GM23248 (cell line): Measurements from ENCODE around the gene CEP290. TPM values are rescaled to one million over a fixed set of nuclear protein-coding genes. Genes with fewer than 3 reads are reported as not detected.
A peak's percentile ranks its signal among the peaks of the same experiment; 100 is the strongest.

Source experiments
- DNase-seq: peaks from one replicate; pipeline ENCODE4 v3.0.0-alpha.2; 2015
- H2AFZ ChIP-seq: fragments of 200-600 bp; sonication (generic); 2 replicates; pipeline ENCODE4 v1.6.1; 2016; ENCODE audit warnings: antibody characterized with exemption
- H3F3A ChIP-seq: fragments of 200-600 bp; sonication (generic); 2 replicates; pipeline ENCODE4 v1.6.1; 2016; ENCODE audit warnings: mild to moderate bottlenecking, antibody characterized with exemption, mixed run types; ENCODE audit not compliant: insufficient read depth
- H3K27ac ChIP-seq: fragments of 200-600 bp; sonication (generic); 2 replicates; pipeline ENCODE4 v1.5.1; 2016; ENCODE audit warnings: mild to moderate bottlenecking
- H3K27me3 ChIP-seq: fragments of 200-600 bp; sonication (generic); replicated peaks from 2 replicates; pipeline ENCODE4 v1.6.1; 2016; ENCODE audit warnings: mild to moderate bottlenecking; ENCODE audit not compliant: insufficient read depth
- H3K36me3 ChIP-seq: fragments of 200-600 bp; sonication (generic); 2 replicates; pipeline ENCODE4 v1.6.1; 2016; ENCODE audit warnings: low read depth, mild to moderate bottlenecking
- H3K4me1 ChIP-seq: fragments of 200-600 bp; sonication (generic); 2 replicates; pipeline ENCODE4 v1.6.1; 2016; ENCODE audit warnings: mild to moderate bottlenecking; ENCODE audit not compliant: insufficient read depth
- H3K4me2 ChIP-seq: fragments of 200-600 bp; sonication (generic); one replicate; pipeline ENCODE4 v1.6.1; 2016; ENCODE audit warnings: mild to moderate bottlenecking; ENCODE audit not compliant: unreplicated experiment
- H3K4me3 ChIP-seq: fragments of 200-600 bp; sonication (generic); 2 replicates; pipeline ENCODE4 v1.5.1; 2016; ENCODE audit warnings: mild to moderate bottlenecking
- H3K79me2 ChIP-seq: fragments of 200-600 bp; sonication (generic); 2 replicates; pipeline ENCODE4 v1.6.1; 2016; ENCODE audit warnings: mild to moderate bottlenecking; ENCODE audit not compliant: insufficient read depth
- H3K9ac ChIP-seq: fragments of 200-600 bp; sonication (generic); 2 replicates; pipeline ENCODE4 v1.6.1; 2016; ENCODE audit warnings: mild to moderate bottlenecking
- H3K9me2 ChIP-seq: fragments of 200-600 bp; sonication (generic); 2 replicates; pipeline ENCODE4 v1.6.1; 2016; ENCODE audit warnings: mixed run types, mild to moderate bottlenecking, moderate library complexity; ENCODE audit not compliant: insufficient read depth
- H3K9me3 ChIP-seq: fragments of 200-600 bp; sonication (generic); one replicate; pipeline ENCODE4 v1.6.1; 2017; ENCODE audit warnings: low read depth
- H4K20me1 ChIP-seq: fragments of 200-600 bp; sonication (generic); 2 replicates; pipeline ENCODE4 v1.6.0; 2016; ENCODE audit not compliant: insufficient read depth
- EZH2 ChIP-seq: fragments of 200-600 bp; sonication (generic); IDR thresholded peaks from 2 replicates; pipeline ENCODE4 v1.6.1; 2018; ENCODE audit warnings: antibody characterized with exemption, mild to moderate bottlenecking; ENCODE audit not compliant: insufficient read depth, poor library complexity, severe bottlenecking
- EZH2phosphoT487 ChIP-seq: fragments of 200-600 bp; sonication (generic); IDR thresholded peaks from 2 replicates; pipeline ENCODE4 v1.6.1; 2018; ENCODE audit warnings: antibody characterized with exemption, moderate library complexity, mild to moderate bottlenecking, low read depth; ENCODE audit not compliant: insufficient read depth
- WGBS, 2 experiments: methylation state at CpG; one replicate each; pipeline ENCODE4 v1.1.6; 2015 to 2017; ENCODE audit warnings: low lambda C conversion rate in 2 of 2, low coverage in 1 of 2; ENCODE audit errors: missing lambda C conversion rate in 2 of 2; 5-methylcytosine and 5-hydroxymethylcytosine counted together
- in situ Hi-C: fragments of 300-500 bp; cut with MboI; formaldehyde crosslinking; loops from 2 replicates; pipeline ENCODE4 v1.15.0; 2020
- polyA plus RNA-seq: library from polyadenylated mRNA; unstranded; fragments of >200 nt; fragmentation: Nextera tagmentation; extraction: Ambion mirVana; gene quantifications from 2 replicates; pipeline ENCODE4 v1.2.1, GENCODE V29; 2016
- total RNA-seq: library from RNA; depleted of rRNA; stranded (reverse); fragments of >200 nt; shearing (Covaris generic); gene quantifications from 2 replicates; pipeline ENCODE4 v1.2.3, GENCODE V29; 2014

CEP290 gene
- total and polyA plus RNA-seq, 2 experiments from 2014 or later = 6.4 to 14.2 TPM

- no peak for DNase-seq
- no peaks in the 10 kb centered on the region for H3K4me1 ChIP-seq
- H4K20me1 ChIP-seq = no peaks in the 10 kb centered on the region
- no peaks in the 10 kb centered on the region for H3K9me2 ChIP-seq
- TF ChIP-seq EZH2phosphoT487 = no peak
- no peak for TF ChIP-seq EZH2
- no peak overlapping the region for H3K9ac ChIP-seq
- peaks cover 18% of the 10 kb centered on the region for H3K36me3 ChIP-seq
- H3K4me3 ChIP-seq = no peak overlapping the region
- in situ Hi-C loops = no loop called here
- no peaks in the 10 kb centered on the region for H3F3A ChIP-seq
- no peaks in the 10 kb centered on the region for H3K27me3 ChIP-seq
- H2AFZ ChIP-seq = no peak overlapping the region
- no peak overlapping the region for H3K4me2 ChIP-seq
- no peaks in the 10 kb centered on the region for H3K9me3 ChIP-seq
- no peaks in the 10 kb centered on the region for H3K79me2 ChIP-seq
- WGBS, 2 experiments = 95 to 98% methylated on average over 6 of the region's 6 CpGs
- no peak overlapping the region for H3K27ac ChIP-seq
Observed at GRCh38 chr12:88179436-88180014, 37.6 kb upstream of the CEP290 start.

DNA sequence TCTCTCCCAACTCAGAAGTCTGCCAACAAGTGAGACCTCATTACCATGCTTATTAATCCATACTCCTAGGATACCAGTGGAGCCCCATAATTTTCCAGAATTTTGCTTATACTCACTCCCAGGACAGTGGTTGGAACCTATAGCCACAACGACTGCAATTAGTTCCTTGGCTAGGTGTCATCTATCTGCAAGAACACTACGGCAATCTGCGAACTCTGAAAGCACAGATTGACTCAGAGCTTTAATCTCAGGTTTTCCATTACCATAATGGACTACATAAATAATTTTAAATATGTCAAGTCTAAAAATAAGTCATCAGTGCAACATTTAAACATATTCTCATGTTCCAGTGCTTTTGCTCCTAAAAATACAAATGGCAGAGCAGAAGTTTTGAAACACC lies 33.7 kb upstream of the CEP290 start:
- Histone ChIP-seq H2AFZ (no peak overlapping the region), H3F3A (peaks cover 13% of the 10 kb centered on the region; the same call in 1 of the 2 replicates), H3K79me2 (no peaks in the 10 kb centered on the region), H3K4me2 (no peak overlapping the region), H3K4me1 (peaks cover 10% of the 10 kb centered on the region), H3K9me2 (no peaks in the 10 kb centered on the region), H3K4me3 (no peak overlapping the region), H3K9ac (no peak overlapping the region), H3K27me3 (no peaks in the 10 kb centered on the region), H3K36me3 (peaks cover 24% of the 10 kb centered on the region), H3K9me3 (no peaks in the 10 kb centered on the region), H3K27ac (no peak overlapping the region), H4K20me1 (no peaks in the 10 kb centered on the region)
- TF ChIP-seq EZH2 (no peak), EZH2phosphoT487 (no peak)
- WGBS, 2 experiments = 95 to 100% methylated on average over 3 of the region's 3 CpGs
- in situ Hi-C loops = no loop called here
- no peak for DNase-seq

DNA sequence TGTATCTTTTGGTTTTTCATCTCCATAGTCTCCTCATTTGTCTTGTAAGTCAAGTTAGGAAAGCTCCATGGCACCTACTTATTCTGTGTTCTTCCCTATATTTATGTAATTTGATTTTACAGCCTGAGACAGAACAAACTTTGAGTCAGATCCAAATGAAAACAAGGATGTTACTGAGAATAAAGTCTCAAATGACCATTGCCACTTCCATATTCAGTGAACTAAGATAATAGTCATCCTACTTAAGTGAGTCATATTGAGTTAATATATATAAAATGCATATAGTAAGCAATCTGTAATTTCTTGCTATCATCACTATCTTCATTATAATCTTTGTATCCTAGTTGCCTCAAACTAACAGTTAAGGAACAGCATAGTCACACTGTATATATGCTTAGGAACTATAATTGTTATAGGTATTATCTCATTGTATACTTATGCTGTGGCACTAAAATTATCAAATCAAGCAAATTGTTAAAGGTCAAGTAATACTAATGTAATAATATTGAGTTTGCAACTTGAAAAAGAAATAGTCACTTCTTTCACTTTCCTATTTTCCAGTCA lies 31.0 kb upstream of the CEP290 start:
- Histone ChIP-seq H3K36me3 (peaks cover 24% of the 10 kb centered on the region), H4K20me1 (no peaks in the 10 kb centered on the region), H3K27ac (0 out of 2 replicates have a peak overlapping the region, but pooled peaks have one; percentile 2), H3K4me3 (no peak overlapping the region), H3K9ac (no peak overlapping the region), H3K4me1 (peaks cover 10% of the 10 kb centered on the region), H3F3A (peaks cover 13% of the 10 kb centered on the region; the same call in 1 of the 2 replicates), H3K9me2 (no peaks in the 10 kb centered on the region), H3K9me3 (no peaks in the 10 kb centered on the region), H2AFZ (no peak overlapping the region), H3K79me2 (no peaks in the 10 kb centered on the region), H3K4me2 (peak overlapping the region; percentile 7), H3K27me3 (no peaks in the 10 kb centered on the region)
- in situ Hi-C loops = no loop called here
- TF ChIP-seq EZH2 (no peak), EZH2phosphoT487 (no peak)
- peak; percentile 33 for DNase-seq

GRCh38 chr12:88167384-88167783 lies 25.5 kb upstream of the CEP290 start:
- no peaks in the 10 kb centered on the region for H3K9me2 ChIP-seq
- no peak overlapping the region for H2AFZ ChIP-seq
- in situ Hi-C loops = no loop called here
- H3K9ac ChIP-seq = no peak overlapping the region
- no peak for DNase-seq
- no peak overlapping the region for H3K4me2 ChIP-seq
- peaks cover 5% of the 10 kb centered on the region; the same call in 1 of the 2 replicates for H3F3A ChIP-seq
- no peak overlapping the region for H3K27ac ChIP-seq
- H3K36me3 ChIP-seq = peaks cover 43% of the 10 kb centered on the region
- no peaks in the 10 kb centered on the region for H3K9me3 ChIP-seq
- no peaks in the 10 kb centered on the region for H4K20me1 ChIP-seq
- H3K27me3 ChIP-seq = no peaks in the 10 kb centered on the region
- TF ChIP-seq EZH2phosphoT487 = no peak
- TF ChIP-seq EZH2 = no peak
- no peak overlapping the region for H3K4me3 ChIP-seq
- no peaks in the 10 kb centered on the region; the same call in 1 of the 2 replicates for H3K4me1 ChIP-seq
- no peaks in the 10 kb centered on the region; the same call in 1 of the 2 replicates for H3K79me2 ChIP-seq
- 98 to 99% methylated on average over 2 of the region's 2 CpGs for WGBS, 2 experiments
